Lower leg skin (tissue), 3 donors: Measurements from ENCODE around the gene NES.

Experiments
- CTCF ChIP-seq, 3 donors: fragments of 450-650 bp; IDR thresholded peaks; one replicate each; pipeline ENCODE4 v1.5.1; 2016; ENCODE audit warnings: antibody characterized with exemption in 3 of 3, mild to moderate bottlenecking in 3 of 3, moderate library complexity in 2 of 3
- POLR2A ChIP-seq, 2 donors: fragments of 450-650 bp; IDR thresholded peaks; one replicate each; pipeline ENCODE4 v1.6.1; 2016 to 2017; ENCODE audit warnings: antibody characterized with exemption in 2 of 2, mild to moderate bottlenecking in 1 of 2, moderate library complexity in 1 of 2

- TF ChIP-seq CTCF (IDR thresholded peaks at IDR 0.05) (no peak), POLR2A (IDR thresholded peaks at IDR 0.05) (no peak)
These were observed 47.3 kb downstream of the NES start for GRCh38 chr1:156629823-156630449.
